Measurements from ENCODE around the gene DAG1.

- TF ChIP-seq EP300 (IDR thresholded peaks at IDR 0.05) (no peak), POLR2A (IDR thresholded peaks at IDR 0.05) (no peak), POLR2AphosphoS5 (IDR thresholded peaks at IDR 0.05) (no peak)
- TF ChIP-seq, protein P1, sequence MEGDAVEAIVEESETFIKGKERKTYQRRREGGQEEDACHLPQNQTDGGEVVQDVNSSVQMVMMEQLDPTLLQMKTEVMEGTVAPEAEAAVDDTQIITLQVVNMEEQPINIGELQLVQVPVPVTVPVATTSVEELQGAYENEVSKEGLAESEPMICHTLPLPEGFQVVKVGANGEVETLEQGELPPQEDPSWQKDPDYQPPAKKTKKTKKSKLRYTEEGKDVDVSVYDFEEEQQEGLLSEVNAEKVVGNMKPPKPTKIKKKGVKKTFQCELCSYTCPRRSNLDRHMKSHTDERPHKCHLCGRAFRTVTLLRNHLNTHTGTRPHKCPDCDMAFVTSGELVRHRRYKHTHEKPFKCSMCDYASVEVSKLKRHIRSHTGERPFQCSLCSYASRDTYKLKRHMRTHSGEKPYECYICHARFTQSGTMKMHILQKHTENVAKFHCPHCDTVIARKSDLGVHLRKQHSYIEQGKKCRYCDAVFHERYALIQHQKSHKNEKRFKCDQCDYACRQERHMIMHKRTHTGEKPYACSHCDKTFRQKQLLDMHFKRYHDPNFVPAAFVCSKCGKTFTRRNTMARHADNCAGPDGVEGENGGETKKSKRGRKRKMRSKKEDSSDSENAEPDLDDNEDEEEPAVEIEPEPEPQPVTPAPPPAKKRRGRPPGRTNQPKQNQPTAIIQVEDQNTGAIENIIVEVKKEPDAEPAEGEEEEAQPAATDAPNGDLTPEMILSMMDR (IDR thresholded peaks at IDR 0.05), result no peak
Observed at GRCh38 chr3:49535971-49536874, 66.2 kb downstream of the DAG1 start.
